OCI-LY3 (cell line): Measurements from ENCODE around the gene MGST2.
A peak's percentile ranks its signal among the peaks of the same experiment; 100 is the strongest.

ENCODE experiments used
- H2AFZ ChIP-seq: fragments of 200-600, 300-600 bp; shearing (Covaris generic); 2 replicates; pipeline ENCODE4 v1.6.0; 2014; ENCODE audit warnings: antibody characterized with exemption, low read depth, low read length
- H3K27ac ChIP-seq: fragments of 200-600, 300-600 bp; sonication (generic); 2 replicates; pipeline ENCODE4 v1.5.1; 2014; ENCODE audit warnings: mild to moderate bottlenecking, low read length, moderate library complexity, mixed read lengths
- H3K27me3 ChIP-seq: fragments of 200-600, 300-600 bp; sonication (generic); 2 replicates; pipeline ENCODE4 v1.6.1; 2014; ENCODE audit warnings: low read depth, low read length, mixed read lengths
- H3K36me3 ChIP-seq: fragments of 200-600, 300-600 bp; sonication (generic); replicated peaks from 2 replicates; pipeline ENCODE3; 2014; ENCODE audit warnings: low read depth, low read length, mixed read lengths
- H3K4me1 ChIP-seq: fragments of 300-600, 200-600 bp; sonication (generic); 2 replicates; pipeline ENCODE4 v1.6.1; 2014; ENCODE audit warnings: low read length, mixed read lengths
- H3K4me2 ChIP-seq: fragments of 200-600, 300-600 bp; sonication (generic); 2 replicates; pipeline ENCODE4 v1.6.1; 2014; ENCODE audit warnings: low read length, mixed read lengths
- H3K4me3 ChIP-seq: fragments of 300-600, 200-600 bp; sonication (generic); 2 replicates; pipeline ENCODE4 v1.5.1; 2014; ENCODE audit warnings: antibody characterized with exemption, mild to moderate bottlenecking, low read length, moderate library complexity
- H3K79me2 ChIP-seq: fragments of 300-600, 200-600 bp; shearing (Covaris generic); 2 replicates; pipeline ENCODE4 v1.6.1; 2014; ENCODE audit warnings: mild to moderate bottlenecking, low read length, mixed read lengths
- H3K9ac ChIP-seq: fragments of 300-600, 200-600 bp; shearing (Covaris generic); 2 replicates; pipeline ENCODE4 v1.6.0; 2014; ENCODE audit warnings: mild to moderate bottlenecking, low read length, moderate library complexity
- H3K9me3 ChIP-seq: fragments of 200-600, 300-600 bp; shearing (Covaris generic); 2 replicates; pipeline ENCODE4 v1.6.1; 2014; ENCODE audit warnings: low read length, mixed read lengths; ENCODE audit not compliant: insufficient read depth
- H4K20me1 ChIP-seq: fragments of 200-600, 300-600 bp; sonication (generic); 2 replicates; pipeline ENCODE4 v1.6.1; 2016; ENCODE audit warnings: low read length, mixed read lengths; ENCODE audit not compliant: insufficient read depth
- CTCF ChIP-seq: fragments of 200-600, 300-600 bp; sonication (generic); IDR thresholded peaks from 2 replicates; pipeline ENCODE4 v1.5.1; 2014; ENCODE audit warnings: antibody characterized with exemption, low read length, low read depth
- EZH2phosphoT487 ChIP-seq: fragments of 200-600 bp; shearing (Covaris generic); IDR thresholded peaks from 2 replicates; pipeline ENCODE4 v1.6.1; 2018; ENCODE audit warnings: antibody characterized with exemption, mixed run types, low read depth

MGST2 gene

GRCh38 chr4:139665690-139666529 lies at the start of gene MGST2:
MGST2 (plus strand) TSS chr4:139665819; CDS start chr4:139666020, 201 bp downstream.
- peak within 1 kb of the TSS; percentile 85 for H3K4me3 ChIP-seq
- no peaks in the 10 kb centered on the region for H3K79me2 ChIP-seq
- H3K4me2 ChIP-seq, result peak within 1 kb of the TSS; percentile 83
- peak within 1 kb of the TSS; percentile 62 for H3K9ac ChIP-seq
- no peaks in the 10 kb centered on the region for H4K20me1 ChIP-seq
- H3K9me3 ChIP-seq, result no peaks in the 10 kb centered on the region
- H3K27ac ChIP-seq, result no peak within 1 kb of the TSS
- H3K36me3 ChIP-seq, result no peaks in the 10 kb centered on the region
- TF ChIP-seq EZH2phosphoT487, result no peak
- no peak for TF ChIP-seq CTCF
- peaks cover 5% of the 10 kb centered on the region; the same call in 1 of the 2 replicates for H3K4me1 ChIP-seq
- peak within 1 kb of the TSS; percentile 99 for H2AFZ ChIP-seq
- H3K27me3 ChIP-seq, result peaks cover 5% of the 10 kb centered on the region; the same call in 1 of the 2 replicates

DNA sequence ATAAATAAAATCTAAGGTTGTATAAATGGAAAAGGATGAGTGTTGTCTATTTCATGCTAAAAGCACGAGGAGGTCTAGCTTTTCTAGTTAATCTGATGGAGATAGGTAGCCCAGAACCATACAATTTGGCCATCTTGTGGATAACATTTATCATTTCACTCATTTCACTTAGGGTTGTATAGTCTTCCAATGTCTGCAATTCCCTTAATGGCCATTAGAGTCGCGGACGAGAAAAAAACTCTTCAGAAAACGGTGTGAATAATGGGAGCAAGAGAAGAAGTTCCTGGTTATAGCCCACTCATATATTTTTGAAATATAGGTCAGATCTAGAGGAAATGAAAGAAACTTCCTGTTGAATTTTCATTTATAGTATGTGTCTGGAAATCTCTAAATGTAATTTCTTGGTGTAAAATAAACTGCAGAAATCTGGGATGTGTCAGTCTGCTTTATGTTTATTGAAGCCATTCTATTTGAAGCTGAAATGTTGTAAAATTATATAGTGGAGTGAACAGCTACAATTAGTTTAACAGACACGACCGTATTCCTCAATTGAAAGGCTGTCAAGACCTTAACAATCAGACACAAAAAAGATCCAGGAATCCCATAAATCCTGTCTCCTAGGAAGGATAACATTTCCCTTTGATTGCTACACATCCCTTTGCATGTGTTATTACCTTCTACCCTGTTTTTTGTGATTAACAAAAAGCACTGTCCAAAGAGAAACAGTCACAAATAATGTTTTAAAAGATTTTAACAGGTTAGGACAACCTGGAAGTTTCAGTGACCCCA lies 47.7 kb upstream of the MGST2 start:
- Histone ChIP-seq H3K9me3 (no peaks in the 10 kb centered on the region), H4K20me1 (no peaks in the 10 kb centered on the region), H3K79me2 (no peaks in the 10 kb centered on the region), H3K4me1 (no peaks in the 10 kb centered on the region), H3K4me2 (no peak overlapping the region), H3K4me3 (no peak overlapping the region), H3K36me3 (no peaks in the 10 kb centered on the region), H3K27ac (no peak overlapping the region), H2AFZ (no peak overlapping the region), H3K27me3 (0 out of 2 replicates have a peak, but pooled peaks cover under 1% of the 10 kb centered on the region), H3K9ac (no peak overlapping the region)
- TF ChIP-seq EZH2phosphoT487 (no peak), CTCF (peak; percentile 3; the same call in 1 of the 2 replicates)

DNA sequence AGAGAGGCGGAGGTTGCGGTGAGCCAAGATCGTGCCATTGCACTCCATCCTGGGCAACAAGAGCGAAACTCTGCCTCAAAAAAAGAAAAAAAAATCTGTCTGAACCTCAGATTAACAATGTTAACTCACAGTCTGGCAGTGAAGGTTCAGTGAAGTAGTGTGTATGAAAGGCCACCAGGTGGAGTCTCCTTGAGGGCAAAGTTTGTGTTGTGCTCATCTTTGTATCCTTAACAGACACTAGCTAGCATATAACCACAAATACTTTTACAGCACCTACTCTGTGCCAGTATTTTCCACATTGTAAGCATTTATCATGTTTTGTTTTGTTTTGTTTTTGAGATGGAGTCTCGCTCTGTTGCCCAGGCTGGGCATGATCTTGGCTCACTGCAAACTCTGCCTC lies 46.0 kb upstream of the MGST2 start:
- Histone ChIP-seq H3K4me3 (no peak overlapping the region), H3K9ac (no peak overlapping the region), H3K27ac (no peak overlapping the region), H3K79me2 (no peaks in the 10 kb centered on the region), H2AFZ (no peak overlapping the region), H3K4me1 (no peaks in the 10 kb centered on the region), H3K9me3 (no peaks in the 10 kb centered on the region), H3K36me3 (no peaks in the 10 kb centered on the region), H3K4me2 (no peak overlapping the region), H4K20me1 (no peaks in the 10 kb centered on the region), H3K27me3 (0 out of 2 replicates have a peak, but pooled peaks cover 3% of the 10 kb centered on the region)
- TF ChIP-seq CTCF (peak; percentile 78), EZH2phosphoT487 (no peak)

- H3K27me3 ChIP-seq, result 0 out of 2 replicates have a peak, but pooled peaks cover 3% of the 10 kb centered on the region
- no peaks in the 10 kb centered on the region for H3K79me2 ChIP-seq
- H3K9ac ChIP-seq, result no peak overlapping the region
- H4K20me1 ChIP-seq, result no peaks in the 10 kb centered on the region
- H3K4me3 ChIP-seq, result no peak overlapping the region
- no peaks in the 10 kb centered on the region for H3K36me3 ChIP-seq
- H2AFZ ChIP-seq, result no peak overlapping the region
- no peak overlapping the region for H3K27ac ChIP-seq
- H3K4me2 ChIP-seq, result no peak overlapping the region
- TF ChIP-seq EZH2phosphoT487 (no peak), CTCF (no peak)
- no peaks in the 10 kb centered on the region for H3K9me3 ChIP-seq
- no peaks in the 10 kb centered on the region for H3K4me1 ChIP-seq
These were observed 42.7 kb upstream of the MGST2 start for GRCh38 chr4:139622901-139623381.
